Natural killer cell (primary cell): ENCODE results near the gene SPTSSB. TPM values are rescaled to one million over a fixed set of nuclear protein-coding genes. Genes with fewer than 3 reads are reported as not detected.

Experiments
- ATAC-seq, 3 donors: fragments of 150-1000 bp in 2 of 3; fragments of 200-7000 bp in 1 of 3; cut with Tn5 transposase; 1 replicate in 1 of 3; 2 replicates in 2 of 3; pipeline ENCODE4 v1.10.0; 2021; ENCODE audit warnings: mild to moderate bottlenecking in 2 of 3, moderate library complexity in 2 of 3
- DNase-seq, 2 donors: peaks; one replicate each; pipeline versions ENCODE4 v3.0.0 to v3.0.0-alpha.2; 2013 to 2021; ENCODE audit warnings: mixed read lengths in 1 of 2
- H3K27ac ChIP-seq: one replicate; pipeline ENCODE4 v1.5.1; 2013; ENCODE audit warnings: mild to moderate bottlenecking, low read length
- H3K27me3 ChIP-seq: one replicate; pipeline ENCODE4 v1.6.1; 2013; ENCODE audit warnings: low read length; ENCODE audit not compliant: control insufficient read depth, insufficient read depth
- H3K36me3 ChIP-seq: one replicate; pipeline ENCODE4 v1.6.1; 2013; ENCODE audit warnings: low read length; ENCODE audit not compliant: control insufficient read depth, insufficient read depth
- H3K4me1 ChIP-seq: one replicate; pipeline ENCODE4 v1.6.1; 2013; ENCODE audit warnings: low read length; ENCODE audit not compliant: control insufficient read depth, insufficient read depth
- H3K4me3 ChIP-seq: one replicate; pipeline ENCODE4 v1.5.1; 2013; ENCODE audit warnings: low read length
- H3K9me3 ChIP-seq: one replicate; pipeline ENCODE4 v1.6.1; 2013; ENCODE audit warnings: low read length; ENCODE audit not compliant: control insufficient read depth, insufficient read depth
- H3K27ac Mint-ChIP-seq, 2 donors: one replicate each; pipeline ENCODE4 v1.8.0; 2022; ENCODE audit warnings: mild to moderate bottlenecking in 2 of 2, mixed read lengths in 2 of 2, moderate library complexity in 1 of 2
- H3K27me3 Mint-ChIP-seq, 2 donors: one replicate each; pipeline ENCODE4 v1.8.0; 2022; ENCODE audit warnings: low read depth in 2 of 2, mixed read lengths in 2 of 2
- H3K36me3 Mint-ChIP-seq: one replicate; pipeline ENCODE4 v1.8.0; 2022; ENCODE audit warnings: mixed read lengths
- H3K4me1 Mint-ChIP-seq, 2 donors: one replicate each; pipeline ENCODE4 v1.8.0; 2022; ENCODE audit warnings: mixed read lengths in 2 of 2
- H3K4me3 Mint-ChIP-seq: one replicate; pipeline ENCODE4 v1.8.0; 2022; ENCODE audit warnings: mild to moderate bottlenecking, moderate library complexity, mixed read lengths
- H3K9me3 Mint-ChIP-seq, 2 donors: one replicate each; pipeline ENCODE4 v1.8.0; 2022; ENCODE audit warnings: mixed read lengths in 2 of 2
- CTCF ChIP-seq: fragments of 200-600 bp; IDR thresholded peaks from one replicate; pipeline ENCODE4 v1.8.0; 2022; ENCODE audit warnings: antibody characterized with exemption
- WGBS: methylation state at CpG from one replicate; pipeline ENCODE4 v1.1.7; 2013; ENCODE audit warnings: missing lambda C conversion rate; ENCODE audit not compliant: insufficient coverage; 5-methylcytosine and 5-hydroxymethylcytosine counted together
- intact Hi-C: fragments of 100-400 bp; cut with micrococcal nuclease; formaldehyde crosslinking; loops from one replicate; pipeline ENCODE4 v1.14.2; 2022
- total RNA-seq, 4 donors: library from RNA; stranded (reverse); fragments of 120-200 nt in 1 of 4; gene quantifications; one replicate each; pipeline versions ENCODE4 v1.2.3 to v1.2.4, GENCODE V29; 2013 to 2022

The SPTSSB gene, protein sequence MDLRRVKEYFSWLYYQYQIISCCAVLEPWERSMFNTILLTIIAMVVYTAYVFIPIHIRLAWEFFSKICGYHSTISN
- 10 to 100 TPM in 2 of 3 donors, 1 to 10 TPM in 1; 7.3 to 14.1 (median 11.1) TPM for total RNA-seq
- total RNA-seq (2013): 94.2 TPM

- Mint-ChIP-seq H3K27me3 (peaks cover 56 to 67% of the 10 kb centered on the region in 2 donors), H3K4me1 (peaks cover 16 to 24% of the 10 kb centered on the region in 2 donors), H3K27ac (peak within 1 kb of the TSS in 1 of 2 donors; percentile 76), H3K36me3 (no peaks in the 10 kb centered on the region), H3K4me3 (peak within 1 kb of the TSS; percentile 90), H3K9me3 (no peaks in the 10 kb centered on the region)
- Histone ChIP-seq H3K4me1 (peaks cover 22% of the 10 kb centered on the region), H3K4me3 (peak within 1 kb of the TSS; percentile 50), H3K27me3 (peaks cover 15% of the 10 kb centered on the region), H3K36me3 (no peaks in the 10 kb centered on the region), H3K27ac (peak within 1 kb of the TSS; percentile 44), H3K9me3 (no peaks in the 10 kb centered on the region)
- 1% methylated on average over 53 of the region's 53 CpGs for WGBS
- ATAC-seq: peak; percentile 59 to 73 (median 61)
- intact Hi-C loops: loop anchor here (5.0 kb wide), 1 partner anchor 59 kb away; no protein-coding TSS in a partner anchor
- peak; percentile 24 to 65 for DNase-seq
- TF ChIP-seq CTCF: no peak
Observed at GRCh38 chr3:161371441-161372320, at the start of gene SPTSSB. SPTSSB (minus strand) TSS chr3:161371517; CDS start chr3:161346323, 25,194 bp downstream.

- WGBS: 93% methylated on average over 8 of the region's 8 CpGs
- TF ChIP-seq CTCF: no peak
- Mint-ChIP-seq H3K4me3 (no peak overlapping the region), H3K27ac (no peak overlapping the region), H3K36me3 (peaks cover 9% of the 10 kb centered on the region), H3K9me3 (no peaks in the 10 kb centered on the region), H3K4me1 (no peaks in the 10 kb centered on the region), H3K27me3 (peaks cover 6 to 11% of the 10 kb centered on the region in 2 donors)
- no peak overlapping the region for H3K27ac ChIP-seq
- no peaks in the 10 kb centered on the region for H3K9me3 ChIP-seq
- H3K4me1 ChIP-seq: no peaks in the 10 kb centered on the region
- DNase-seq (no peak), ATAC-seq (no peak)
- no peaks in the 10 kb centered on the region for H3K36me3 ChIP-seq
- intact Hi-C loops: loop anchor here (5.0 kb wide), 2 partner anchors 478 to 733 kb away; no protein-coding TSS in a partner anchor
- H3K27me3 ChIP-seq: no peaks in the 10 kb centered on the region
- H3K4me3 ChIP-seq: no peak overlapping the region
Observed at GRCh38 chr3:161420746-161421145, 49.4 kb upstream of the SPTSSB start.

DNA sequence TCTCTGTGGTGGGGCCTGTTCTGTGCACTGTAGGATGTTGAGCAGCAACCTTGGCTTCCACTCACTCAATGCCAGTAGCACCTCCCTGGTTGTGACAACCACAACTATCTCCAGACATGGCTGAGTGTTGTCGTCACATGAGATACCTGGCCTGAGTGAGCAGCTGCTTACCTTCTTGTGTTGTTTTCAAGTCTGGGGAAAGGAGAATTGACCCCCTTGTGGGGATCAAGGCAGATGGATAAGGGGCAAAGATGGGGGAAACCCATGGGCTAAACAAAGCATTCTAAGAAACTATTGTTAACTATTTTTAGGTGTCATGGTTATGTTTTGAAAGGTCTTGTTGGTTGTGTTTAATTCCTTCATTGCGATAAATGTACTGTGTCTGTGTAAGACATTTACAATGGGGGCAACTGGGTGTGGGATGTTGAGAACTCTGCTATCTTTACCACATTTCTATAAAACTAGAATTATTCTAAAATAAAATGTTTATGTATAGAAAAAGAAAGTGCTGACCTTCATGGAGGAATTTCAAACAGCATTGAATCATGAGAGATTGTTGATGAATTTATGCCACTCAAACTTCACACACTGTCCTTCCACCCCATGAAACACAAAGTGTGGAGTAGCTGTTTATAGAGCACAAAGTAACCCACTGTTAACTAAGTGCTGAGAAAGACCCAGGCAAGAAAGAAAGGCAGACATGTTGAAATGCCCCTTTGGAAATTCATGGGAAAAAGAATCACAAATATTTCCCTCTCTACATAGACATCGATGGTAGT is 48.4 kb upstream of the SPTSSB start:
- H3K27ac ChIP-seq: no peak overlapping the region
- no peak overlapping the region for H3K4me3 Mint-ChIP-seq
- intact Hi-C loops: loop anchor here (5.0 kb wide), 2 partner anchors 477 to 732 kb away; no protein-coding TSS in a partner anchor
- no peak for DNase-seq
- H3K9me3 ChIP-seq: no peaks in the 10 kb centered on the region
- H3K4me1 ChIP-seq: no peaks in the 10 kb centered on the region
- H3K36me3 Mint-ChIP-seq: peaks cover 9% of the 10 kb centered on the region
- no peaks in the 10 kb centered on the region for H3K9me3 Mint-ChIP-seq
- no peaks in the 10 kb centered on the region for H3K36me3 ChIP-seq
- WGBS: 80% methylated on average over 1 of the region's 3 CpGs
- no peak overlapping the region for H3K27ac Mint-ChIP-seq
- TF ChIP-seq CTCF: no peak
- H3K4me3 ChIP-seq: no peak overlapping the region
- H3K27me3 Mint-ChIP-seq: peaks cover 6 to 11% of the 10 kb centered on the region in 2 donors
- no peak for ATAC-seq
- no peaks in the 10 kb centered on the region for H3K27me3 ChIP-seq
- no peaks in the 10 kb centered on the region for H3K4me1 Mint-ChIP-seq
